ENCODE data around the gene NCOA1. TPM values are rescaled to one million over a fixed set of nuclear protein-coding genes. Genes with fewer than 3 reads are reported as not detected.
"Not testable (repeated sequence)": the region's sequence is repeated elsewhere in the genome, so short reads cannot be mapped to it uniquely, and the experiment has no call there.

Gene NCOA1
- total and polyA plus RNA-seq, 3 donors from 2014 or later: 52.3 to 124 (median 109) TPM

- Histone ChIP-seq H3K9me3 (no peaks in the 10 kb centered on the region), H3K27me3 (no peaks in the 10 kb centered on the region), H3K4me1 (peaks cover 5% of the 10 kb centered on the region), H3K27ac (no peak overlapping the region), H3K36me3 (ENCODE audit: low read depth, missing control alignments) (no peaks in the 10 kb centered on the region), H3K4me3 (no peak overlapping the region)
- WGBS, 2 donors: 95 to 97% methylated on average over 2 of the region's 2 CpGs
- no peak for TF ChIP-seq POLR2A (IDR thresholded peaks at IDR 0.05)
- TF ChIP-seq, protein P1, sequence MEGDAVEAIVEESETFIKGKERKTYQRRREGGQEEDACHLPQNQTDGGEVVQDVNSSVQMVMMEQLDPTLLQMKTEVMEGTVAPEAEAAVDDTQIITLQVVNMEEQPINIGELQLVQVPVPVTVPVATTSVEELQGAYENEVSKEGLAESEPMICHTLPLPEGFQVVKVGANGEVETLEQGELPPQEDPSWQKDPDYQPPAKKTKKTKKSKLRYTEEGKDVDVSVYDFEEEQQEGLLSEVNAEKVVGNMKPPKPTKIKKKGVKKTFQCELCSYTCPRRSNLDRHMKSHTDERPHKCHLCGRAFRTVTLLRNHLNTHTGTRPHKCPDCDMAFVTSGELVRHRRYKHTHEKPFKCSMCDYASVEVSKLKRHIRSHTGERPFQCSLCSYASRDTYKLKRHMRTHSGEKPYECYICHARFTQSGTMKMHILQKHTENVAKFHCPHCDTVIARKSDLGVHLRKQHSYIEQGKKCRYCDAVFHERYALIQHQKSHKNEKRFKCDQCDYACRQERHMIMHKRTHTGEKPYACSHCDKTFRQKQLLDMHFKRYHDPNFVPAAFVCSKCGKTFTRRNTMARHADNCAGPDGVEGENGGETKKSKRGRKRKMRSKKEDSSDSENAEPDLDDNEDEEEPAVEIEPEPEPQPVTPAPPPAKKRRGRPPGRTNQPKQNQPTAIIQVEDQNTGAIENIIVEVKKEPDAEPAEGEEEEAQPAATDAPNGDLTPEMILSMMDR (IDR thresholded peaks at IDR 0.05): no peak
- DNase-seq: no peak
- intact Hi-C loops (cut with DNase I; ENCODE audit: low total_unique reads): no loop called here
These were observed 306.6 kb downstream of the NCOA1 start for GRCh38 chr2:24797644-24798043.

DNA sequence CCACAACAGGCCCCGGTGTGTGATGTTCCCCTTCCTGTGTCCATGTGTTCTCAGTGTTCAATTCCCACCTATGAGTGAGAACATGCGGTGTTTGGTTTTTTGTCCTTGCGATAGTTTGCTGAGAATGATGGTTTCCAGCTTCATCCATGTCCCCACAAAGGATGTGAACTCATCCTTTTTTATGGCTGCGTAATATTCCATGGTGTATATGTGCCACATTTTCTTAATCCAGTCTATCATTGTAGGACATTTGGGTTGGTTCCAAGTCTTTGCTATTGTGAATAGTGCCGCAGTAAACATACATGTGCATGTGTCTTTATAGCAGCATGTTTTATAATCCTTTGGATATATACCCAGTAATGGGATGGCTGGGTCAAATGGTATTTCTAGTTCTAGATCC, 309.4 kb downstream of the NCOA1 start:
- WGBS, 2 donors: 87 to 100% methylated on average over 4 to 5 of the region's 5 CpGs
- intact Hi-C loops (cut with DNase I; ENCODE audit: low total_unique reads); DNase-seq: not testable (repeated sequence)

GRCh38 chr2:24805811-24806660, 315.0 kb downstream of the NCOA1 start:
- H3K36me3 ChIP-seq (ENCODE audit: low read depth, missing control alignments); DNase-seq; H3K4me1 ChIP-seq; H3K4me3 ChIP-seq; H3K9me3 ChIP-seq; H3K27me3 ChIP-seq; H3K27ac ChIP-seq; intact Hi-C loops (cut with DNase I; ENCODE audit: low total_unique reads): not testable (repeated sequence)
- 92 to 96% methylated on average over 24 to 25 of the region's 25 CpGs for WGBS, 2 donors

More for the DNA sequence above, 309.4 kb downstream of the NCOA1 start:
- not testable (repeated sequence) for H3K27ac ChIP-seq; H3K36me3 ChIP-seq (ENCODE audit: low read depth, missing control alignments); H3K4me3 ChIP-seq; H3K27me3 ChIP-seq; H3K9me3 ChIP-seq; H3K4me1 ChIP-seq

DNA sequence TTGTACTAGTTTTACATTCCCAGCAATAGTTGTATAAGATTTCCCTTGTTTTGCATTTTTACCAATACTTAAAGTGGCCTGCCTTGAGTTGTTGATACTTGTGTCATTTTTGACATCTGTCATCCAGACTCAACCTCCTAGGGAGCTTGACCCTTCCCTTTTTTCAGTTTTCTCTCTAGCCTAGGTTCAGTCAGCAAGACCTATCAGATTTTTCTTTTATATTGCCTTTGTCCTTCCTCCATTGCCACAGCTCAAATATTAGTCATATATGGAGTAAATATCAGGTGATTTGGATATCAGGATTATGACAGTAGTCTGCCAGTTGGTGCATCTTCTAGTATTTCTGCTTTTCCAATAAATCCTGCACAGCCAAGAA, 315.6 kb downstream of the NCOA1 start:
- intact Hi-C loops (cut with DNase I; ENCODE audit: low total_unique reads): no loop called here
- no peak for DNase-seq
- TF ChIP-seq, protein P1 (IDR thresholded peaks at IDR 0.05): no peak
- no peak for TF ChIP-seq POLR2A (IDR thresholded peaks at IDR 0.05)
- H3K4me1 ChIP-seq: no peaks in the 10 kb centered on the region
- H3K27ac ChIP-seq: no peak overlapping the region
- H3K36me3 ChIP-seq (ENCODE audit: low read depth, missing control alignments): no peaks in the 10 kb centered on the region
- no peaks in the 10 kb centered on the region for H3K9me3 ChIP-seq
- H3K4me3 ChIP-seq: no peak overlapping the region
- no peaks in the 10 kb centered on the region for H3K27me3 ChIP-seq

GRCh38 chr2:24809316-24810007, 318.4 kb downstream of the NCOA1 start:
- no peak for DNase-seq
- TF ChIP-seq POLR2A (IDR thresholded peaks at IDR 0.05): no peak
- TF ChIP-seq, protein P1 (IDR thresholded peaks at IDR 0.05): no peak
- no peaks in the 10 kb centered on the region for H3K36me3 ChIP-seq (ENCODE audit: low read depth, missing control alignments)
- intact Hi-C loops (cut with DNase I; ENCODE audit: low total_unique reads): no loop called here
- no peaks in the 10 kb centered on the region for H3K9me3 ChIP-seq
- no peaks in the 10 kb centered on the region for H3K4me1 ChIP-seq
- no peak overlapping the region for H3K4me3 ChIP-seq
- no peaks in the 10 kb centered on the region for H3K27me3 ChIP-seq
- no peak overlapping the region for H3K27ac ChIP-seq
- 87 to 89% methylated on average over 4 of the region's 4 CpGs for WGBS, 2 donors

Data from testis (tissue), 3 donors.